ENCODE measurements around the gene CHMP6.

DNA sequence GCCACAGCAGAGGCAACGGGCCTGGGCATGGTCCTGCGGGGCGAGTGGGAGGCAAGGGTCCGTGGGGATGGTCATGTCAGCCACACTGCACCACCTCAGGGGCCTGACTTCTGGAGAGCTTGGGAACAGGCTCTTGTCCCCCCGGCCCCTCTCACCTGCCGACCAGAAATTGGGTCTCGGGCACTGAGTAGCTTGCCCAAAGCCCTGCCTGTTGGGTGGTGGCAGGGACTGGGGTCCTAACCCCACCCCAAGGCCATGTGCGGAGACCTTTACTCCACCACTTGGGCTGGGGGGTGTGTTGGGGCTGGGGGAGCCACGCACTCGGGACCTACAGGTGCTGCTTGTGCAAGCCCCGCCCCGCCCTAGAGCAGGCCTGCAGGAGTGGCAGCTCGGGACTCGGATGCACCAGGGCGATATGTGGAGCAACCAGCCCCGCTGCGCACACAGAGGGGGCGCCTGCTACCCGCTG lies 24.2 kb upstream of the CHMP6 start:
- TF ChIP-seq, protein P1, sequence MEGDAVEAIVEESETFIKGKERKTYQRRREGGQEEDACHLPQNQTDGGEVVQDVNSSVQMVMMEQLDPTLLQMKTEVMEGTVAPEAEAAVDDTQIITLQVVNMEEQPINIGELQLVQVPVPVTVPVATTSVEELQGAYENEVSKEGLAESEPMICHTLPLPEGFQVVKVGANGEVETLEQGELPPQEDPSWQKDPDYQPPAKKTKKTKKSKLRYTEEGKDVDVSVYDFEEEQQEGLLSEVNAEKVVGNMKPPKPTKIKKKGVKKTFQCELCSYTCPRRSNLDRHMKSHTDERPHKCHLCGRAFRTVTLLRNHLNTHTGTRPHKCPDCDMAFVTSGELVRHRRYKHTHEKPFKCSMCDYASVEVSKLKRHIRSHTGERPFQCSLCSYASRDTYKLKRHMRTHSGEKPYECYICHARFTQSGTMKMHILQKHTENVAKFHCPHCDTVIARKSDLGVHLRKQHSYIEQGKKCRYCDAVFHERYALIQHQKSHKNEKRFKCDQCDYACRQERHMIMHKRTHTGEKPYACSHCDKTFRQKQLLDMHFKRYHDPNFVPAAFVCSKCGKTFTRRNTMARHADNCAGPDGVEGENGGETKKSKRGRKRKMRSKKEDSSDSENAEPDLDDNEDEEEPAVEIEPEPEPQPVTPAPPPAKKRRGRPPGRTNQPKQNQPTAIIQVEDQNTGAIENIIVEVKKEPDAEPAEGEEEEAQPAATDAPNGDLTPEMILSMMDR (IDR thresholded peaks at IDR 0.05), result no peak
- no peak for TF ChIP-seq POLR2A (IDR thresholded peaks at IDR 0.05)

All from lower leg skin (tissue), 3 donors.